Loucy (cell line): Measurements from ENCODE around the gene HBS1L.

Experiments
- H2AFZ ChIP-seq: fragments of 200-600 bp; sonication (generic); 2 replicates; pipeline ENCODE4 v1.6.0; 2016; ENCODE audit warnings: antibody characterized with exemption, mild to moderate bottlenecking, low read length, moderate library complexity
- H3F3A ChIP-seq: fragments of 200-600 bp; 2 replicates; pipeline ENCODE4 v1.6.0; 2016; ENCODE audit warnings: antibody characterized with exemption, low read depth, mild to moderate bottlenecking
- H3K27me3 ChIP-seq: fragments of 200-600 bp; sonication (generic); 2 replicates; pipeline ENCODE4 v1.6.1; 2014; ENCODE audit warnings: low read length, mild to moderate bottlenecking; ENCODE audit not compliant: insufficient read depth, poor library complexity, severe bottlenecking
- H3K36me3 ChIP-seq: fragments of 200-600 bp; sonication (generic); 2 replicates; pipeline ENCODE4 v1.6.1; 2016; ENCODE audit warnings: low read length; ENCODE audit not compliant: insufficient read depth
- H3K4me1 ChIP-seq: fragments of 200-600 bp; sonication (generic); 2 replicates; pipeline ENCODE4 v1.5.1; 2014; ENCODE audit warnings: low read length, mild to moderate bottlenecking; ENCODE audit not compliant: insufficient read depth, poor library complexity, severe bottlenecking
- H3K4me2 ChIP-seq: fragments of 200-600 bp; sonication (generic); 2 replicates; pipeline ENCODE4 v1.6.0; 2014; ENCODE audit warnings: antibody characterized with exemption, low read length, low read depth, mild to moderate bottlenecking; ENCODE audit not compliant: poor library complexity, severe bottlenecking
- H3K4me3 ChIP-seq: fragments of 200-600 bp; sonication (generic); 2 replicates; pipeline ENCODE4 v1.5.1; 2014; ENCODE audit warnings: low read length, mild to moderate bottlenecking, mixed read lengths; ENCODE audit not compliant: poor library complexity, severe bottlenecking
- H3K79me2 ChIP-seq: fragments of 200-600 bp; sonication (generic); 2 replicates; pipeline ENCODE4 v1.6.1; 2014; ENCODE audit warnings: low read length; ENCODE audit not compliant: insufficient read depth
- H3K9ac ChIP-seq: fragments of 200-600 bp; sonication (generic); 2 replicates; pipeline ENCODE4 v1.6.0; 2014; ENCODE audit warnings: mild to moderate bottlenecking, low read depth, low read length, moderate library complexity; ENCODE audit not compliant: poor library complexity, severe bottlenecking
- H3K9me2 ChIP-seq: fragments of 200-600 bp; sonication (generic); replicated peaks from 2 replicates; pipeline ENCODE4 v1.6.1; 2016; ENCODE audit warnings: low read depth, low read length, mixed read lengths
- H3K9me3 ChIP-seq: fragments of 200-600 bp; sonication (generic); 2 replicates; pipeline ENCODE4 v1.6.1; 2014; ENCODE audit warnings: mild to moderate bottlenecking, antibody characterized with exemption, low read length, low read depth; ENCODE audit not compliant: insufficient read depth
- H4K20me1 ChIP-seq: fragments of 200-600 bp; sonication (generic); 2 replicates; pipeline ENCODE4 v1.6.0; 2014; ENCODE audit warnings: antibody characterized with exemption, low read length, mild to moderate bottlenecking; ENCODE audit not compliant: insufficient read depth, poor library complexity, severe bottlenecking
- CTCF ChIP-seq: fragments of 200-600 bp; sonication (generic); conservative IDR thresholded peaks from 2 replicates; pipeline ENCODE4 v1.5.1; 2014; ENCODE audit warnings: mild to moderate bottlenecking, antibody characterized with exemption, low read length
- EZH2phosphoT487 ChIP-seq: fragments of 200-600 bp; IDR thresholded peaks from 2 replicates; pipeline ENCODE4 v1.6.1; 2018; ENCODE audit warnings: antibody characterized with exemption, mild to moderate bottlenecking, moderate library complexity, borderline replicate concordance

Gene HBS1L

GRCh38 chr6:134948691-134949090 lies 105.9 kb downstream of the HBS1L start:
- Histone ChIP-seq H3F3A (no peaks in the 10 kb centered on the region), H3K4me2 (no peak overlapping the region), H3K9me3 (no peaks in the 10 kb centered on the region), H3K9me2 (no peaks in the 10 kb centered on the region), H4K20me1 (no peaks in the 10 kb centered on the region), H3K4me3 (no peak overlapping the region), H3K79me2 (no peaks in the 10 kb centered on the region), H3K4me1 (no peaks in the 10 kb centered on the region), H3K36me3 (no peaks in the 10 kb centered on the region), H3K9ac (no peak overlapping the region), H2AFZ (no peak overlapping the region), H3K27me3 (no peaks in the 10 kb centered on the region)
- TF ChIP-seq EZH2phosphoT487 (no peak), CTCF (no peak)

- H3K4me2 ChIP-seq = no peak overlapping the region
- no peak overlapping the region for H2AFZ ChIP-seq
- no peak overlapping the region for H3K9ac ChIP-seq
- no peaks in the 10 kb centered on the region for H3K4me1 ChIP-seq
- no peaks in the 10 kb centered on the region for H3K36me3 ChIP-seq
- H4K20me1 ChIP-seq = no peaks in the 10 kb centered on the region
- H3F3A ChIP-seq = no peaks in the 10 kb centered on the region
- no peaks in the 10 kb centered on the region for H3K79me2 ChIP-seq
- no peaks in the 10 kb centered on the region for H3K9me3 ChIP-seq
- TF ChIP-seq CTCF = no peak
- TF ChIP-seq EZH2phosphoT487 = no peak
- no peak overlapping the region for H3K4me3 ChIP-seq
- H3K9me2 ChIP-seq = no peaks in the 10 kb centered on the region
- H3K27me3 ChIP-seq = no peaks in the 10 kb centered on the region
These were observed 106.5 kb downstream of the HBS1L start for GRCh38 chr6:134948142-134948541.

- Histone ChIP-seq H3K9me3 (no peaks in the 10 kb centered on the region), H3K9me2 (no peaks in the 10 kb centered on the region), H3K79me2 (no peaks in the 10 kb centered on the region), H3K4me3 (no peak overlapping the region), H3F3A (no peaks in the 10 kb centered on the region), H3K9ac (no peak overlapping the region), H3K4me1 (no peaks in the 10 kb centered on the region), H2AFZ (no peak overlapping the region), H3K36me3 (no peaks in the 10 kb centered on the region), H3K27me3 (no peaks in the 10 kb centered on the region), H4K20me1 (no peaks in the 10 kb centered on the region), H3K4me2 (no peak overlapping the region)
- TF ChIP-seq CTCF = no peak
- no peak for TF ChIP-seq EZH2phosphoT487
These were observed 109.6 kb downstream of the HBS1L start for GRCh38 chr6:134945045-134945444.
